Loucy (cell line): ENCODE results near the gene CPA3.
A peak's percentile ranks its signal among the peaks of the same experiment; 100 is the strongest.

Source experiments
- H2AFZ ChIP-seq: fragments of 200-600 bp; sonication (generic); 2 replicates; pipeline ENCODE4 v1.6.0; 2016; ENCODE audit warnings: antibody characterized with exemption, mild to moderate bottlenecking, low read length, moderate library complexity
- H3F3A ChIP-seq: fragments of 200-600 bp; 2 replicates; pipeline ENCODE4 v1.6.0; 2016; ENCODE audit warnings: antibody characterized with exemption, low read depth, mild to moderate bottlenecking
- H3K27me3 ChIP-seq: fragments of 200-600 bp; sonication (generic); 2 replicates; pipeline ENCODE4 v1.6.1; 2014; ENCODE audit warnings: low read length, mild to moderate bottlenecking; ENCODE audit not compliant: insufficient read depth, poor library complexity, severe bottlenecking
- H3K36me3 ChIP-seq: fragments of 200-600 bp; sonication (generic); 2 replicates; pipeline ENCODE4 v1.6.1; 2016; ENCODE audit warnings: low read length; ENCODE audit not compliant: insufficient read depth
- H3K4me1 ChIP-seq: fragments of 200-600 bp; sonication (generic); 2 replicates; pipeline ENCODE4 v1.5.1; 2014; ENCODE audit warnings: low read length, mild to moderate bottlenecking; ENCODE audit not compliant: insufficient read depth, poor library complexity, severe bottlenecking
- H3K4me2 ChIP-seq: fragments of 200-600 bp; sonication (generic); 2 replicates; pipeline ENCODE4 v1.6.0; 2014; ENCODE audit warnings: antibody characterized with exemption, low read length, low read depth, mild to moderate bottlenecking; ENCODE audit not compliant: poor library complexity, severe bottlenecking
- H3K4me3 ChIP-seq: fragments of 200-600 bp; sonication (generic); 2 replicates; pipeline ENCODE4 v1.5.1; 2014; ENCODE audit warnings: low read length, mild to moderate bottlenecking, mixed read lengths; ENCODE audit not compliant: poor library complexity, severe bottlenecking
- H3K79me2 ChIP-seq: fragments of 200-600 bp; sonication (generic); 2 replicates; pipeline ENCODE4 v1.6.1; 2014; ENCODE audit warnings: low read length; ENCODE audit not compliant: insufficient read depth
- H3K9ac ChIP-seq: fragments of 200-600 bp; sonication (generic); 2 replicates; pipeline ENCODE4 v1.6.0; 2014; ENCODE audit warnings: mild to moderate bottlenecking, low read depth, low read length, moderate library complexity; ENCODE audit not compliant: poor library complexity, severe bottlenecking
- H3K9me2 ChIP-seq: fragments of 200-600 bp; sonication (generic); replicated peaks from 2 replicates; pipeline ENCODE4 v1.6.1; 2016; ENCODE audit warnings: low read depth, low read length, mixed read lengths
- H3K9me3 ChIP-seq: fragments of 200-600 bp; sonication (generic); 2 replicates; pipeline ENCODE4 v1.6.1; 2014; ENCODE audit warnings: mild to moderate bottlenecking, antibody characterized with exemption, low read length, low read depth; ENCODE audit not compliant: insufficient read depth
- H4K20me1 ChIP-seq: fragments of 200-600 bp; sonication (generic); 2 replicates; pipeline ENCODE4 v1.6.0; 2014; ENCODE audit warnings: antibody characterized with exemption, low read length, mild to moderate bottlenecking; ENCODE audit not compliant: insufficient read depth, poor library complexity, severe bottlenecking
- EZH2phosphoT487 ChIP-seq: fragments of 200-600 bp; IDR thresholded peaks from 2 replicates; pipeline ENCODE4 v1.6.1; 2018; ENCODE audit warnings: antibody characterized with exemption, mild to moderate bottlenecking, moderate library complexity, borderline replicate concordance
- TF ChIP-seq, protein P1 (sequence below): fragments of 200-600 bp; sonication (generic); conservative IDR thresholded peaks from 2 replicates; pipeline ENCODE4 v1.5.1; 2014; ENCODE audit warnings: mild to moderate bottlenecking, antibody characterized with exemption, low read length

CPA3 gene

DNA sequence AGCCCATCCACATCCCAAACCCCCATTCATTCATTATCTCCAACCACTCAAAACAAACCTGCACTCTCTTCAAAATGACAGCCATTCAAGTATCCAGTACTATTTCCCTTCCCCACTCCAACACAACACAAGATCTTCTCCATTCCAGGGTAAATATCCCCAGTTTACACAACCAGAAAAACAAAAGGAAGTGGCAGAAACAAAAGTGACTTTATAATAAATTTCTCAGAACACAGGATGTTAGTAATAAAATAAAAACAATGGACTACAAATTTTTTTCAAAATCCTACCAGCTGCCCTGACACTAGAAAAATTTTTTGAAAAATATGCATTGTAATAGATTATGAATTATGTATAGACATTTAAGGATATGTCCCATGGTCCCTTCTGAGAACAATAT lies 14.2 kb downstream of the CPA3 start:
- H2AFZ ChIP-seq: peak overlapping the region; percentile 47; the same call in 1 of the 2 replicates
- TF ChIP-seq EZH2phosphoT487: no peak
- TF ChIP-seq, protein P1, sequence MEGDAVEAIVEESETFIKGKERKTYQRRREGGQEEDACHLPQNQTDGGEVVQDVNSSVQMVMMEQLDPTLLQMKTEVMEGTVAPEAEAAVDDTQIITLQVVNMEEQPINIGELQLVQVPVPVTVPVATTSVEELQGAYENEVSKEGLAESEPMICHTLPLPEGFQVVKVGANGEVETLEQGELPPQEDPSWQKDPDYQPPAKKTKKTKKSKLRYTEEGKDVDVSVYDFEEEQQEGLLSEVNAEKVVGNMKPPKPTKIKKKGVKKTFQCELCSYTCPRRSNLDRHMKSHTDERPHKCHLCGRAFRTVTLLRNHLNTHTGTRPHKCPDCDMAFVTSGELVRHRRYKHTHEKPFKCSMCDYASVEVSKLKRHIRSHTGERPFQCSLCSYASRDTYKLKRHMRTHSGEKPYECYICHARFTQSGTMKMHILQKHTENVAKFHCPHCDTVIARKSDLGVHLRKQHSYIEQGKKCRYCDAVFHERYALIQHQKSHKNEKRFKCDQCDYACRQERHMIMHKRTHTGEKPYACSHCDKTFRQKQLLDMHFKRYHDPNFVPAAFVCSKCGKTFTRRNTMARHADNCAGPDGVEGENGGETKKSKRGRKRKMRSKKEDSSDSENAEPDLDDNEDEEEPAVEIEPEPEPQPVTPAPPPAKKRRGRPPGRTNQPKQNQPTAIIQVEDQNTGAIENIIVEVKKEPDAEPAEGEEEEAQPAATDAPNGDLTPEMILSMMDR: no peak
- no peaks in the 10 kb centered on the region; the same call in 1 of the 2 replicates for H3F3A ChIP-seq
- H3K4me3 ChIP-seq: no peak overlapping the region
- no peak overlapping the region for H3K4me2 ChIP-seq
- no peaks in the 10 kb centered on the region for H3K79me2 ChIP-seq
- no peaks in the 10 kb centered on the region for H3K9me3 ChIP-seq
- no peaks in the 10 kb centered on the region for H3K27me3 ChIP-seq
- no peaks in the 10 kb centered on the region for H3K9me2 ChIP-seq
- H4K20me1 ChIP-seq: no peaks in the 10 kb centered on the region
- no peak overlapping the region for H3K9ac ChIP-seq
- no peaks in the 10 kb centered on the region for H3K36me3 ChIP-seq
- peaks cover 26% of the 10 kb centered on the region for H3K4me1 ChIP-seq

DNA sequence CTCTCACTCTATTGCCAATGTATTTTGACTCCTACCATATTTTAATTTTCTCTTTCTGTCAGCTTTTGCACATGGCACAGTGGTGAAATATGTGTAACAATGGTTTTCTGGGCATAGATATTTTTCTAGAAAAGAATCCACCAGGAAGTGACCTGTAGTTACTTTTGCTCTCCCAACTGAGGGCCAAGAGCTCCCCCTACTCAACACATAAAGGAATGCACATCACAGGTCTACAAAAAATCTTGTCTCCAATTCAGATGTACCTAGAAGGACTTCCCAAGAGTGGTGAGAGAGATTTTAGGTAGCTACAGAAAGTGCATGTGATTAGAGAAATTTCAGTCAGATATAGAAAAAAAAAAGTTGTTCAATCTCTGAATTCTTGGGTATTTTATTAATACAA lies 15.6 kb downstream of the CPA3 start:
- Histone ChIP-seq H3K9ac (no peak overlapping the region), H3K4me1 (peaks cover 17% of the 10 kb centered on the region), H3K4me3 (no peak overlapping the region), H4K20me1 (no peaks in the 10 kb centered on the region), H3K79me2 (no peaks in the 10 kb centered on the region), H3K9me3 (no peaks in the 10 kb centered on the region), H3F3A (no peaks in the 10 kb centered on the region; the same call in 1 of the 2 replicates), H2AFZ (peak overlapping the region; percentile 71; the same call in 1 of the 2 replicates), H3K9me2 (no peaks in the 10 kb centered on the region), H3K36me3 (no peaks in the 10 kb centered on the region), H3K27me3 (no peaks in the 10 kb centered on the region), H3K4me2 (no peak overlapping the region)
- TF ChIP-seq, protein P1: peak; percentile 86
- TF ChIP-seq EZH2phosphoT487: no peak

DNA sequence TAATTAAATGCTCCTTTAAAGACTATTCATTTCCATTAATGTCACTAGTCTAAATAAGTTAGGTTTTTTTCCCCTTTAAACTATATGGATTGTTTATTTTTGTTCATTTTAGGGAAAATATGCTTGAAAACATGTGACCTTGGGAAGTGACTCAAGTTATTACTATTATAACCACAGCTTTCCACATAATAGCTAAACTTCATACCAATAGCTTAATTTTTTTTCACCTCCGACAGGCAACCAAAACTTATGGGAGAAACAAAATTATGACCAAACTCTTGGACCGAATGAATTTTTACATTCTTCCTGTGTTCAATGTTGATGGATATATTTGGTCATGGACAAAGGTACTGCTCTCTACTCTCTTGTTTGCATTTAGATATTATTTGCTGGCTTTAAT lies 16.2 kb downstream of the CPA3 start:
- H3K9me3 ChIP-seq: no peaks in the 10 kb centered on the region
- no peaks in the 10 kb centered on the region for H3K36me3 ChIP-seq
- H2AFZ ChIP-seq: no peak overlapping the region
- H3F3A ChIP-seq: no peaks in the 10 kb centered on the region; the same call in 1 of the 2 replicates
- peaks cover 17% of the 10 kb centered on the region for H3K4me1 ChIP-seq
- no peaks in the 10 kb centered on the region for H3K79me2 ChIP-seq
- no peak overlapping the region for H3K9ac ChIP-seq
- H3K9me2 ChIP-seq: no peaks in the 10 kb centered on the region
- no peaks in the 10 kb centered on the region for H3K27me3 ChIP-seq
- TF ChIP-seq, protein P1: no peak
- no peak for TF ChIP-seq EZH2phosphoT487
- H3K4me3 ChIP-seq: no peak overlapping the region
- H4K20me1 ChIP-seq: no peaks in the 10 kb centered on the region
- H3K4me2 ChIP-seq: no peak overlapping the region
